Endothelial cell of umbilical vein (primary cell): ENCODE results near the gene BRINP2. TPM values are rescaled to one million over a fixed set of nuclear protein-coding genes. Genes with fewer than 3 reads are reported as not detected.

Experiments
- BruUV-seq: library from RNA; stranded (reverse); fragments of 400-500 nt; replicated peaks from 2 replicates; lab custom pipeline; 2021; lab: Mats Ljungman, UMichigan
- CTCF ChIA-PET: fragments of 300-600, 350-600 bp; sonication (Branson Sonifier 250); formaldehyde crosslinking; loops from one replicate; lab custom pipeline; 2021; ENCODE audit warnings: antibody characterized with exemption, inconsistent platforms; lab: Charles Lee
- POLR2A ChIA-PET: fragments of 300-600, 350-600 bp; sonication (Branson Sonifier 250); formaldehyde crosslinking; loops from one replicate; lab custom pipeline; 2021; ENCODE audit warnings: antibody characterized with exemption, inconsistent platforms; lab: Charles Lee
- DNase-seq: peaks from one replicate; pipeline ENCODE4 v3.0.0-alpha.2; 2011; ENCODE audit warnings: low read depth, low spot score
- FAIRE-seq: peaks from 2 replicates; lab custom pipeline; 2011; peaks lifted over from hg19 to GRCh38; lab: Jason Lieb, UNC
- H2AFZ ChIP-seq: 2 replicates; pipeline ENCODE4 v1.6.0; 2012; ENCODE audit warnings: low read depth, low read length, control low read depth, inconsistent platforms
- H3K27ac ChIP-seq: 2 replicates; pipeline ENCODE4 v1.5.1; 2011; ENCODE audit warnings: low read depth, mild to moderate bottlenecking, control low read depth, low read length, moderate library complexity; ENCODE audit not compliant: insufficient read depth
- H3K27me3 ChIP-seq, 2 experiments: 2 replicates each; pipeline versions ENCODE4 v1.6.0 to v1.6.1; 2011; ENCODE audit warnings: low read length in 2 of 2, mixed read lengths in 1 of 2; ENCODE audit not compliant: control insufficient read depth in 2 of 2, insufficient read depth in 2 of 2
- H3K36me3 ChIP-seq, 2 experiments: 2 replicates in 1 of 2; 3 replicates in 1 of 2; pipeline ENCODE4 v1.5.1; 2011; ENCODE audit warnings: low read length in 2 of 2, mild to moderate bottlenecking in 1 of 2, moderate library complexity in 1 of 2; ENCODE audit not compliant: control insufficient read depth in 2 of 2, insufficient read depth in 2 of 2; ENCODE audit errors: extremely low read depth in 1 of 2
- H3K4me1 ChIP-seq: 3 replicates; pipeline ENCODE4 v1.5.1; 2011; ENCODE audit warnings: mild to moderate bottlenecking, low read length; ENCODE audit not compliant: control insufficient read depth, insufficient read depth; ENCODE audit errors: extremely low read depth
- H3K4me2 ChIP-seq: 2 replicates; pipeline ENCODE4 v1.6.1; 2011; ENCODE audit warnings: low read length, control low read depth, mixed read lengths; ENCODE audit not compliant: insufficient read depth
- H3K4me3 ChIP-seq, 3 experiments: fragments of 200-600 bp in 1 of 3; sonication (generic), shearing (Covaris generic) in 1 of 3; replicated peaks in 1 of 3; 2 replicates each; pipeline ENCODE4 v1.5.1; 2011 to 2016; ENCODE audit warnings: control low read depth in 3 of 3, low read length in 3 of 3, mild to moderate bottlenecking in 2 of 3, inconsistent platforms in 1 of 3, low read depth in 1 of 3, moderate library complexity in 1 of 3; ENCODE audit not compliant: insufficient read depth in 1 of 3
- H3K79me2 ChIP-seq: 2 replicates; pipeline ENCODE4 v1.6.0; 2012; ENCODE audit warnings: low read length, inconsistent platforms; ENCODE audit not compliant: control insufficient read depth, insufficient read depth
- H3K9ac ChIP-seq: replicated peaks from 2 replicates; pipeline ENCODE3; 2011; ENCODE audit warnings: low read length, control low read depth; ENCODE audit not compliant: insufficient read depth; ENCODE audit errors: extremely low read depth
- H3K9me1 ChIP-seq: replicated peaks from 3 replicates; pipeline ENCODE4 v1.6.0; 2011; ENCODE audit warnings: mild to moderate bottlenecking, low read length; ENCODE audit not compliant: control insufficient read depth, insufficient read depth; ENCODE audit errors: extremely low read depth
- H3K9me3 ChIP-seq: replicated peaks from 2 replicates; pipeline ENCODE4 v1.5.1; 2012; ENCODE audit warnings: low read length, inconsistent platforms; ENCODE audit not compliant: control insufficient read depth, insufficient read depth
- H4K20me1 ChIP-seq: replicated peaks from 2 replicates; pipeline ENCODE3; 2011; ENCODE audit warnings: mild to moderate bottlenecking, low read length; ENCODE audit not compliant: control insufficient read depth, insufficient read depth; ENCODE audit errors: extremely low read depth
- EZH2 ChIP-seq: IDR thresholded peaks from 2 replicates; pipeline ENCODE4 v1.6.1; 2012; ENCODE audit warnings: borderline replicate concordance, low read depth, mild to moderate bottlenecking, moderate library complexity, low read length, inconsistent platforms; ENCODE audit not compliant: severe bottlenecking
- FOS ChIP-seq: IDR thresholded peaks from 2 replicates; pipeline ENCODE4 v1.6.1; 2011; ENCODE audit warnings: mild to moderate bottlenecking, low read length, moderate library complexity, borderline replicate concordance; ENCODE audit not compliant: insufficient read depth
- GATA2 ChIP-seq: IDR thresholded peaks from 2 replicates; pipeline ENCODE4 v1.7.0; 2011; ENCODE audit warnings: low read depth, mild to moderate bottlenecking, moderate library complexity, mixed read lengths, low read length; ENCODE audit not compliant: insufficient read length, insufficient read depth
- JUN ChIP-seq: IDR thresholded peaks from 2 replicates; pipeline ENCODE4 v1.6.1; 2011; ENCODE audit warnings: borderline replicate concordance, low read depth; ENCODE audit not compliant: insufficient read length, insufficient read depth
- MYC ChIP-seq: IDR thresholded peaks from one replicate; pipeline ENCODE4 v1.6.1; 2011; ENCODE audit warnings: mild to moderate bottlenecking, low read depth, low read length
- POLR2A ChIP-seq: IDR thresholded peaks from 2 replicates; pipeline ENCODE4 v1.6.1; 2012; ENCODE audit warnings: low read depth, mild to moderate bottlenecking, control low read depth, low read length
- POLR2AphosphoS5 ChIP-seq: IDR thresholded peaks from 2 replicates; pipeline ENCODE4 v1.6.1; 2012; ENCODE audit warnings: low read depth, mild to moderate bottlenecking, control low read depth, low read length, moderate library complexity; ENCODE audit not compliant: insufficient read depth
- dilution Hi-C: fragments of 300-500 bp; cut with MboI; formaldehyde crosslinking; loops from one replicate; pipeline ENCODE4 v1.15.0; 2019; ENCODE audit warnings: low sequenced_read_pairs; ENCODE audit not compliant: extremely low pct_ligation_motif_present
- intact Hi-C: fragments of 100-400 bp; cut with micrococcal nuclease; formaldehyde crosslinking; loops from one replicate; pipeline ENCODE4 v1.10.0; 2022
- polyA plus RNA-seq, 4 experiments: library from polyadenylated mRNA; depleted of rRNA in 3 of 4; stranded (reverse) in 3 of 4; unstranded in 1 of 4; fragments of >200 nt; gene quantifications; 2 replicates each; pipeline versions ENCODE4 v1.2.1 to v1.2.3, GENCODE V29; 2011 to 2012; ENCODE audit warnings: missing spikeins in 1 of 4
- total RNA-seq: library from RNA; stranded (reverse); gene quantifications from 2 replicates; pipeline ENCODE4 v1.2.3, GENCODE V29; 2021
- TF ChIP-seq, protein P1 (sequence below): IDR thresholded peaks from 2 replicates; pipeline ENCODE4 v1.6.1; 2011; ENCODE audit not compliant: insufficient read depth, insufficient read length
- TF ChIP-seq, protein P2 (sequence below), 2 donors: IDR thresholded peaks; 1 replicate in 1 of 2; 2 replicates in 1 of 2; pipeline ENCODE4 v1.5.1; 2011; ENCODE audit warnings: low read length in 2 of 2, mild to moderate bottlenecking in 2 of 2, moderate library complexity in 2 of 2, control low read depth in 1 of 2, inconsistent platforms in 1 of 2, low read depth in 1 of 2; ENCODE audit not compliant: insufficient read depth in 1 of 2; ENCODE audit errors: extremely low read depth in 1 of 2

The BRINP2 gene
- total and polyA plus RNA-seq, 2 donors (not counting 3 experiments of a cell fraction or from before 2014, with no cell fraction given), result not detected

DNA sequence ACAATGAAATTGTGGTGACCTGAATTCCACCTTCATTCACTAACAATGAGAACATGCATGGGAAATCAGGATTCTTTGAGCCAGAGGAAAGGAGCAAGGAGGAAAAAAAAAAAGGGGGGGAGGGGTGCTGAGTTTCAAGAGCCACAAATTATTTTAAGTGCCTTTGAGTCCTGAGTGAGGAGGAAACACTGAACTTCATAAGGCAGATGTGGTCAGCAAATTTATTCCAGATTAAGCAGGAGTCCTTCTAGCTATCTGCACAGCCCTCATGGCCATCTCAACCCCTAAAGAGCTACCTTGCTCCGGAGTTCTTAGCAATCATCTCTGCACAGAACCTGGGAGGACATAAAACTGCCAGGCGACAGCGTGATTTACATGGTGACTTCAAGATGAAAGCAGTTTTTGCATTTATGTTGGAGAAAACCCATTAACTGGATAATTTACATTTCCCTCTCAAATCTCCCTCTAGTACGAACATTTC is 27.9 kb upstream of the BRINP2 start:
- ChIA-PET CTCF (no interaction called here), POLR2A (no interaction called here)
- H3K79me2 ChIP-seq, result no peaks in the 10 kb centered on the region
- H3K4me1 ChIP-seq, result no peaks in the 10 kb centered on the region
- no peak overlapping the region for H3K9ac ChIP-seq
- no peaks in the 10 kb centered on the region for H3K9me3 ChIP-seq
- no peak for FAIRE-seq
- H3K27me3 ChIP-seq, result no peaks in the 10 kb centered on the region
- BruUV-seq, result no TSS peak
- no peak overlapping the region for H3K4me2 ChIP-seq
- H4K20me1 ChIP-seq, result no peaks in the 10 kb centered on the region
- TF ChIP-seq, protein P1, sequence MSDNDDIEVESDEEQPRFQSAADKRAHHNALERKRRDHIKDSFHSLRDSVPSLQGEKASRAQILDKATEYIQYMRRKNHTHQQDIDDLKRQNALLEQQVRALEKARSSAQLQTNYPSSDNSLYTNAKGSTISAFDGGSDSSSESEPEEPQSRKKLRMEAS, result no peak
- TF ChIP-seq, protein P2, sequence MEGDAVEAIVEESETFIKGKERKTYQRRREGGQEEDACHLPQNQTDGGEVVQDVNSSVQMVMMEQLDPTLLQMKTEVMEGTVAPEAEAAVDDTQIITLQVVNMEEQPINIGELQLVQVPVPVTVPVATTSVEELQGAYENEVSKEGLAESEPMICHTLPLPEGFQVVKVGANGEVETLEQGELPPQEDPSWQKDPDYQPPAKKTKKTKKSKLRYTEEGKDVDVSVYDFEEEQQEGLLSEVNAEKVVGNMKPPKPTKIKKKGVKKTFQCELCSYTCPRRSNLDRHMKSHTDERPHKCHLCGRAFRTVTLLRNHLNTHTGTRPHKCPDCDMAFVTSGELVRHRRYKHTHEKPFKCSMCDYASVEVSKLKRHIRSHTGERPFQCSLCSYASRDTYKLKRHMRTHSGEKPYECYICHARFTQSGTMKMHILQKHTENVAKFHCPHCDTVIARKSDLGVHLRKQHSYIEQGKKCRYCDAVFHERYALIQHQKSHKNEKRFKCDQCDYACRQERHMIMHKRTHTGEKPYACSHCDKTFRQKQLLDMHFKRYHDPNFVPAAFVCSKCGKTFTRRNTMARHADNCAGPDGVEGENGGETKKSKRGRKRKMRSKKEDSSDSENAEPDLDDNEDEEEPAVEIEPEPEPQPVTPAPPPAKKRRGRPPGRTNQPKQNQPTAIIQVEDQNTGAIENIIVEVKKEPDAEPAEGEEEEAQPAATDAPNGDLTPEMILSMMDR (IDR thresholded peaks at IDR 0.05; ENCODE audit: extremely low read depth in 1 of 2, insufficient read depth in 1 of 2, low read depth in 1 of 2, low read length in 2 of 2), result no peak
- TF ChIP-seq JUN, result no peak
- no peak for TF ChIP-seq GATA2
- no peak for TF ChIP-seq POLR2AphosphoS5
- TF ChIP-seq POLR2A, result no peak
- TF ChIP-seq FOS, result no peak
- no peak for TF ChIP-seq EZH2
- TF ChIP-seq MYC, result no peak
- H3K36me3 ChIP-seq, result no peaks in the 10 kb centered on the region
- no peak overlapping the region for H3K27ac ChIP-seq
- H3K9me1 ChIP-seq, result no peaks in the 10 kb centered on the region
- no peak overlapping the region for H2AFZ ChIP-seq
- no peak overlapping the region for H3K4me3 ChIP-seq
- intact Hi-C loops, result no loop called here
- DNase-seq, result no peak
- dilution Hi-C loops, result no loop called here
